ENCODE results near the gene FAM83D.

The FAM83D gene

DNA sequence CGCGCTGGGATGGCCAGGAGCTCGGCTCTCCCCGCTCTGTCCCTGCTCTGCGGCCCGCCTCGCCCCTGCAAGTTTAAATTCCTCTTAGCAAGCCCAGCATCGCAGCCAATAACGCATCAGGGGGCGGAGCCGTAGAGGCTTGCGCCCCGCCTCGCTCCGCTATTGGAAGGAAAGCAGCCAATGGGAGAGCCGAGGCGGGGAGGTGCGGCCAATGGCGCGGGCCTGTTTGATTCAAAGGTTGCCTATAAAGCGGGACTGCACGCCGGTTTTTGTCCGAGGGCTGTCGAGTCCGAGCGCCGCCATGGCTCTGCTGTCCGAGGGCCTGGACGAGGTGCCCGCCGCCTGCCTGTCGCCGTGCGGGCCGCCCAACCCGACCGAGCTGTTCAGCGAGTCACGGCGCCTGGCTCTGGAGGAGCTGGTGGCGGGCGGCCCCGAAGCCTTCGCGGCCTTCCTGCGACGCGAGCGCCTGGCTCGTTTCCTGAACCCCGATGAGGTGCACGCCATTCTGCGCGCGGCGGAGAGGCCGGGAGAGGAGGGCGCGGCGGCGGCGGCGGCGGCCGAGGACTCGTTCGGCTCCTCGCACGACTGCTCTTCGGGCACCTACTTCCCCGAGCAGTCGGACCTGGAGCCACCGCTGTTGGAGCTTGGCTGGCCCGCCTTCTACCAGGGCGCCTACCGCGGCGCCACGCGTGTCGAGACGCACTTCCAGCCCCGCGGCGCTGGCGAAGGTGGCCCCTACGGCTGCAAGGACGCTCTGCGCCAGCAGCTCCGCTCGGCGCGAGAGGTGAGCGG lies at the start of gene FAM83D:
TSS of gene FAM83D (plus strand) at position 276 of the 792 bp plus-strand sequence. CDS start at position 302, 26 bp downstream.
- peak; percentile 89 for DNase-seq

- no peak for DNase-seq
Measured at GRCh38 chr20:38877483-38877882, 48.7 kb upstream of the FAM83D start.

DNA sequence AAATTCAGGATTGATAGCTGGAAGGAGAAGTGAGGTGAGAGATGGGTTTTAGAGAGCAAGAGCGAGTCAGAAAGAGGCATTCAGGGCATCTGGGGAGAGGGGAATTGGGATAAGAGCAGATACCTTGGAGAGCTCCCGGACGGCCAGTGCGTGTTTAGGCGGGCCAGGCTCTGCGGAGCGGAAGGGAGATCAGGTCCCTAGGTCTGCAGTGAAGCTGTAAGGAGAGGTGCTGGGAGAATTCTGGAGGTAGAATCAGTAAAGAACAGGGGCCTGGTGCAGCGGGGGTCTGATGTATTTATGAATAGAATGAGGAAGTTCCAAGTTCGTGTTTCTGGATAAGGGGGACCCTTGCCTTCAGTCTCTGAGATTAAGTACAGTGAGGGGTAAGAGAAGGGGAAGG lies 47.4 kb upstream of the FAM83D start:
- DNase-seq = no peak

DNA sequence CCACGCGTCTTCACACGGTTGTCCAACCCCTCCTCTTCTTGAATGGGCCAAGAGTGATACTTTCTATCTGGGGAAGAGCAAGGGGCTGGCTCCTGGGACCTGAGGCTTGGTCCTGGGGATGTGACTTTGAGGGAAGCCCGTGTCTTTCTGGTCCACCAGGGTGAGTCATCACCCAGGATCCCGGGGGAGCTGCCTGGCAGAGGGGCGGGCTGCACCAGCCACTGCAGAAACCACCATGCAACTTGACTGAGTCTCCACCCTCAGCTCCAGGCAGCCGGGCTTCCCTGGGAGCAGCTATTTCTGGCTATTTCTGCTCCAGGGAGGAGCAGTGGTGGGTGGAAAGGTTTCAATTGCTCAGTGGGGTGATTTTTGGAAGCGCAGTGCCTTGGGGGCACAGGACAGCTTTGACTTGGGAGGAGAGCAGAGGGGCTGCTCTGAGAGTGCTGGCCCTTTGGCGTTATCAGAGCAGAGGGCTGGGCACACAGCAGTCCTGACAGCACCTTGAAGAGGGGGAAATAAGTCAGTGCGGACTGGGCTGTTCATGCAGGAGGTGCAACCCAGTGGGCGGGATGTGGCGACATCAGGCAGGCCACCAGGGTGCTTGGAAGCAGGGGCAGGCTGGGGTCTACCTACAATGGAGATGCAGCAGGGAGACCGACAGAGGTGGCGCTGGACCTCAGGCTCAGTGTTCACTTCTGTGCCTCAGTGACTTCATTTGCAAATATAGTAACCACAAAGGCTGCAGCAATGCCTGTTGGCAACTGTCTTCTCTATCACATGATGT lies 45.1 kb upstream of the FAM83D start:
- DNase-seq = no peak

DNA sequence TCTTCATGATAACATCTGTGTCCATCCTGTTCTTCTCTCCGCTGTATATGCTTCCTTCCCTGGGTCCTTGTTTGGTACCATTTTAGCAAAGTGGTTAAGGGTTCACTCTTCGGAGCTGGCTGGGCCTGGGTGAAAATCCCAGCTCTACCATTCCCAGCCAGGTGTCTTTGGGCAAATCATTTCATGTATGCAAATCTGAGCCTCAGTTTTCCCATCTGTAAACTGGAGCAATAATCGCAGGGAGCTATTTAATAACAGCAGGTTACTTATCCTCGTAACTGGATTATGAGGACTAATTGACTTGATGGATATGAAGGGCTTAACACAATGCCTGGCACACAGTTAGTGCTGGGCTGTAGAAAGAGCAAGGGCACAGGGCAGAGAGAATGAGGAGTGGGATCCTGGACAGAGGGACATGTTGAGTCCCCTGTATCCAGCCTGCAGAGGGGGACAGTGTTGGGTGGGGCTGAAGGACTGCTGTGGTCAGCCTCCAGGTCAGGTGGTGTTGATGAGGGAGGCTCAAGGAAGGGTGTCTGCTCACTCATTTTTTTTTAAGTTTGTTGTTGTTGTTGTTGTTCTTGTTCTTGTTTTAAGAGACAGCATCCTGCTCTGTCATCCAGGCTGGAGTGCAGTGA lies 44.3 kb upstream of the FAM83D start:
- no peak for DNase-seq

DNA sequence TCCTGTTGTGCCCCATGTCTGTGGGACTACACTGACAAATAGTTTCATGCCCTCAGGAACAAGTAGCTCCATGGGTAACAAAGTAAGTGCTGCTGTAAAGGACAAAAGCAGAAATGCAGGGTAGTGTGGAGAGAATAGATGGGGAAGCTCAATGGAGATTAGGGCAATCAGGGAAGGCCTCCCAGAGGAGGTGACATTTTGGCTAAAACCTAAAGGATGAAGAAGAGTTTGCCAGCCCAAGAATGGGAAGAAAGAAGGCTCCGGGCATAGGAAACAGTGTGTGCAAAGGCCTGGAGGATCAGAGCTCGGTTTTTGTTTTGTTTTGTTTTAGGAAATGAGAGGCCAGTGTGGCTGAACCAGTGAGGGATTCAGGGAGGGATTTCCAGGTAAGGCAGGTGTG lies 43.6 kb upstream of the FAM83D start:
- DNase-seq = no peak

GRCh38 chr20:38883081-38883980 lies 42.9 kb upstream of the FAM83D start:
- DNase-seq = no peak

DNA sequence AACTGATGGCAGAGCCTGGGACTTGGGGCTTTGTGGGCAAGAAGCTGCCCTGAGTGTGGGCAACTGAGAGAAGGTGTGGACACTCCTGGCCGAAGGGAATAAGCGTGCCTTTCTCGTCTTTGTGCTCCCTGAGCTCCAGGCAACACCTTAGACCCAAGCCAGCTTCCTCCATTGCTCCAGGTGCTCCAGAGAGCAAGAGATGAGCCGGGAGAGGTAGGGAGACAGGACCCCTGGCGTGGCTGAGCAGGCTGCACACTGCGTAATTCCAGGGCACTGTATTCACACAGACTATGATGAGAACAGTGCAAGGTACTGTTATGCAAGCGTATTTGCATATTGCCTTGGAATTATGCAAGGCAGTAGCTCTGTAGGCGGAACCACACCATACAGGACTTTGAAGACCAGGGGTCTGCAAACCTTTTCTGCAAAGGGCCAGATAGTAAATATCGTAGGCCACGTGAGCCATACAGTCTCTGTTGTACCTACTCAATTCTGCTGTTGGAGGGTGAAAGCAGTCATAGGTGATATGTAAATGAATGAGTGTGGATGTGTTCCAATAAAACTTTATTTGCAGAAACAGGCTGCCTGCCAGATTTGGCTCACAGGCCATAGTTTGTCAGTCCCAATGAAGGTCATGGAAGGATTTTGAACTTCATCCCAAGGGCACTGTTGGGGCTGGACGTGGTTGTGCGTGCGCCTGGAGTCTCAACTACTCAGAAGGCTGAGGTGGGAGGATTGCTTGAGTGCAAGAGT lies 42.1 kb upstream of the FAM83D start:
- no peak for DNase-seq

GRCh38 chr20:38885357-38885756 lies 40.9 kb upstream of the FAM83D start:
- no peak for DNase-seq

DNA sequence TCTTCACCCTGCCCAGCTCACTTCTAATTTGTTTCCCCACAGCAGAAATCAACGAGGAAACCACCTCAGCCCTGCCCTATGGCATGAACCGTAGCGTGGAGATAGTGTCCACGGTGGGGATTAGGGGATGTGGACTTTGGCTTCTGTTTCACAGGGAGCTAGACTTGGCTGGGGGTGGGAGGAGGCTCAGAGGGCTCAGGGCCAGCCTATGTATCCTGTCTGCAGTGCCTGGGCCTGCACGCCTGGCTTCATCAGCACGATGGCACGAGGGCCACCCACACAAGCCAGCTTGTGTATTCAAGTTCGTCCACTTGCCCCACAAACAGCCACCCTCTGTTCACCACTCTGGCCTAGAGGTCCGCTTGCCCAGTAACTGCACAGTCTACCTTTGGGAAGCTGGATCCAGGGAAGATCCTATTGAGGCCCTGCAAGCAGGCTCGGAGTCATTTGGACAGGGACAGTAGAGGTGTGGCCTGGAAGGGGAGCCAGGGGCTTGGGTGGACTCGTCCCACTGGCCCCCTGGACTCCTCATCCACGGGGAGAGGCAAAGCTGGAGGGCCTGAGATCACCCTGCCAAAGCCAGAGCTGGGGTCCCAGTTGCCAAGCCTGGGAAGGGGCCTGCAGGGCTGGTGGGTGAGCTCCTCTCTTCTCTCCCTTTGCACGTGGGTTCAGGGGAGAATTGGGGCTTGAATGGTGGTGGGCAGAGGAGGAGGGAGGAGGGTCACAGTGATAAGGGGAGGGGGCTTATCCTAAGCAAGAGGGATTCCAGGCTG lies 38.0 kb upstream of the FAM83D start:
- DNase-seq = no peak

- DNase-seq = no peak
Measured at GRCh38 chr20:38889050-38889449, 37.2 kb upstream of the FAM83D start.

GRCh38 chr20:38889792-38890496 lies 36.3 kb upstream of the FAM83D start:
- DNase-seq = no peak

- no peak for DNase-seq
Measured at GRCh38 chr20:38890497-38890818, 35.8 kb upstream of the FAM83D start.

- no peak for DNase-seq
Measured at GRCh38 chr20:38892091-38892981, 33.9 kb upstream of the FAM83D start.

DNA sequence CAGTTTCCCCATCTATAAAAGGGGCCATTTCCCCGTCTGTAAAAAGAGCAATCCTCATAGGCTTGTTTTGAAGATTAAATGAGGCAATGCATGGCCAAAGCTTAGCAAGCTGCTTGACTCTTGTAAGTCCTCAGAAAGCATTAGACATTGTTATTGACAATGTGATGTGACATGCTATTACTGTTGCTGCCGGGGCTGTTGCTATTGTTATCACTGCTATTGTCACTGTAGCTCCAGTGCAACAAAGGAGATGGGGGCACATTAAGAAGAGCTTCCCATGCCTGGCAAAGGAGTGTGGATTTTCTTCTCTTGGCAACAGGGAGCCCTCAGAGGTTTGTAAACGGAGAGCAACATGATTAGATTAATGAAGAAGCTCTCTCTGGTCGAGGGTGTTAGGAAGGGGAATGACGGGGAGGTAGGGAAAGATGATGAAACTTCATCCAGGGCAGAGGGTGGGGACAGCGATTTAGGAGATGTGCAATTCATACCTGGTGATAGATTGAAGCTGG lies 33.1 kb upstream of the FAM83D start:
- no peak for DNase-seq

GRCh38 chr20:38893565-38894090 lies 32.6 kb upstream of the FAM83D start:
- DNase-seq = peak; percentile 83

GRCh38 chr20:38894091-38894847 lies 31.9 kb upstream of the FAM83D start:
- DNase-seq = no peak
